Prostate gland (tissue), 2 donors: ENCODE data around the gene FHIP1B. TPM values are rescaled to one million over a fixed set of nuclear protein-coding genes. Genes with fewer than 3 reads are reported as not detected.

Experiments used
- DNase-seq: peaks from one replicate; pipeline ENCODE4 v3.0.0-alpha.2; 2019; ENCODE audit warnings: low spot score
- H3K27ac ChIP-seq, 2 donors: fragments of 200-600 bp; sonication (generic); 2 replicates each; pipeline ENCODE4 v1.5.1; 2017 to 2019
- H3K27me3 ChIP-seq: fragments of 200-600 bp; sonication (generic); replicated peaks from 2 replicates; pipeline ENCODE4 v1.5.1; 2019; ENCODE audit not compliant: insufficient read depth
- H3K36me3 ChIP-seq, 2 donors: fragments of 200-600 bp; sonication (generic); 1 replicate in 1 of 2; 2 replicates in 1 of 2; pipeline versions ENCODE4 v1.5.1 to v1.8.1; 2017 to 2019
- H3K4me1 ChIP-seq: fragments of 200-600 bp; sonication (generic); replicated peaks from 2 replicates; pipeline ENCODE4 v1.5.1; 2019
- H3K4me3 ChIP-seq, 2 donors: fragments of 200-600 bp; sonication (generic); 2 replicates each; pipeline ENCODE4 v1.5.1; 2017 to 2019
- H3K9me3 ChIP-seq: fragments of 200-600 bp; sonication (generic); 2 replicates; pipeline ENCODE4 v1.5.1; 2017
- CTCF ChIP-seq, 4 experiments: fragments of 200-600 bp in 2 of 4; fragments of 450-650 bp in 2 of 4; sonication (generic) in 2 of 4; IDR thresholded peaks; 1 replicate in 3 of 4; 2 replicates in 1 of 4; pipeline ENCODE4 v1.5.1; 2016 to 2019; ENCODE audit warnings: antibody characterized with exemption in 4 of 4, mild to moderate bottlenecking in 2 of 4, moderate library complexity in 2 of 4
- POLR2A ChIP-seq: fragments of 450-650 bp; IDR thresholded peaks from one replicate; pipeline ENCODE4 v1.6.1; 2016; ENCODE audit warnings: antibody characterized with exemption, mild to moderate bottlenecking
- POLR2AphosphoS5 ChIP-seq: sonication (generic); formaldehyde crosslinking; IDR thresholded peaks from one replicate; pipeline ENCODE4 v1.6.1; 2017; ENCODE audit warnings: antibody characterized with exemption
- WGBS: methylation state at CpG from one replicate; pipeline ENCODE4 v1.1.5; 2018; 5-methylcytosine and 5-hydroxymethylcytosine counted together
- intact Hi-C: fragments of 100-400 bp; cut with DNase I; formaldehyde crosslinking; loops from one replicate; pipeline ENCODE4 v1.14.2; 2022
- total RNA-seq, 2 donors: library from RNA; depleted of rRNA; stranded (reverse); fragments of >200 nt; gene quantifications; one replicate each; pipeline ENCODE4 v1.1.0, GENCODE V29; 2016

Gene FHIP1B
- total RNA-seq, 2 donors from 2014 or later, result 50.6 to 105 TPM

DNA sequence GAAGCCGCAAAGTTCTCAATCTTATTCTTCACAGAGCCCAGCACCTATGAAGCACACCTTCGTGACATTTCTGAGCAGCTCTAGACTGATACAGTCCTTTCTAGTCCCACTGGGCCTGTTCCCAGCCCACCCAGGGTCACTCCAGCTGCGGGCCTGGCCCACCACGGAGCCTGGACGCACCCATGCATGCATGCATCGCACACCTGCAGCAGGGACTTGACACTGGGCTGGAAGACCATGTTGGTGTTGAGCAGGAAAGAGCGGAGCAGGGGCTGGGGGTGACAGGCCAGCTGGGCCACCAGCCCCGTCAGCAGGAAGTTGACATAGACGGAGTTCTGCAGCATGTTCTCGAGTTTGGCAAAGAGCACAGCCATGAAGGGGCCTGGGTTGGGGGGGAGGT lies 19.9 kb downstream of the FHIP1B start:
- Histone ChIP-seq H3K4me1 (no peaks in the 10 kb centered on the region), H3K27ac (no peak overlapping the region), H3K4me3 (no peak overlapping the region), H3K27me3 (no peaks in the 10 kb centered on the region), H3K36me3 (peaks cover 6 to 9% of the 10 kb centered on the region in 2 donors), H3K9me3 (no peaks in the 10 kb centered on the region)
- TF ChIP-seq CTCF (IDR thresholded peaks at IDR 0.05) (no peak), POLR2AphosphoS5 (no peak), POLR2A (no peak)
- DNase-seq, result no peak
- intact Hi-C loops, result no loop called here
- WGBS, result 95% methylated on average over 10 of the region's 10 CpGs

DNA sequence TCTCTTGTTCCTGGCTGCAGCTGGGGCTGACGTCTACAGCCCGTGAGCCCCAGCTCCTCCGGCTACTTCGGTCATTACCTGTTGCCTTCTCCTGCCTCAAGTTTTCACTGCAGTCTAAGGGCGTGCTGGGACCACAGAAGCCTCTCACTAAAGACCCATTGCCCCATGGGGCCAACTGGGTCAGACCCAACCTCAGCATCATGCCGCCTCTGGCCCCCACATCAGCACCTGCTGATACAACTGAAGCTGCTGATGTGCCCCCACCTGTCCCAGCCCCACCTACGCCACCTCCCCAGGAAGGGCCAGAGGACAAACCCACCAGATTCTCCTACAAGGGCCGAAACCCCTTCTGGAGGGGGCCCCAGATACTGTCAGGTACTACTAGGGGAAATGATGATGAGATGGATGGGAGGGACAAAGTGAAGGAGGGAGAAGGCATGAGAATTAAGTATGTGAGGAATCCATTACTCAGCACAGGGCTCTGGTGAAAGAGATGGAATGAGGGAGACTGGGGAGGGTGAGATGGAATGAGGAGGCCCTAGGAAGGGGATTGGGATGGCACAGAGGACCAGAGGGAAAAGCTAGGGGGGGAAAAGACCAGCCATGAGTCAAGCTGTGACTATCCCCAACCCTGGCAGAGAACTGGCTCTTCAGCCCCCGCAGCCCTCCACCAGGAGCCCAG lies 24.0 kb downstream of the FHIP1B start:
- TF ChIP-seq POLR2A (no peak), POLR2AphosphoS5 (no peak), CTCF (IDR thresholded peaks at IDR 0.05) (no peak)
- Histone ChIP-seq H3K4me1 (no peaks in the 10 kb centered on the region), H3K27me3 (no peaks in the 10 kb centered on the region), H3K9me3 (no peaks in the 10 kb centered on the region), H3K36me3 (no peaks in the 10 kb centered on the region), H3K4me3 (no peak overlapping the region), H3K27ac (no peak overlapping the region)
- DNase-seq, result no peak
- 96% methylated on average over 9 of the region's 9 CpGs for WGBS
- intact Hi-C loops, result no loop called here

DNA sequence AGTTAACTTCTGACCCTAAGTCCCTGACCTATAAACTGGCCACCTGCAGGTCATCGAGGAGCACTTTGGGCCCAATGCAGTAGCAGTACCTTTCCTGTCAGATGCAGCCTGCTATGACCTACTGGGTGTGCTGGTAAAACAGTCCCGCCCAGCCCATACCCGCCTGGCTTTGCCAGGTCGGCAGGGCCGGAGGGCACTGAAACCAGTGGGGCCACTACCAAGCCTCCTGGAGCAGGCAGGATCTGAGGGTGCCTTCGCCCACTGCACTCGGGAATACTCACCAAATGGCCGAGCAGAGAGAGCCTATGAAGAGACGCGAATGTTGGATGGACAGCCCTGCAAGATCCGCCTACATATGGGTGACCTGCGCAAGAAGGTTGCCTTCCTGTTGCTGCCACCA lies 24.6 kb downstream of the FHIP1B start:
- H3K4me1 ChIP-seq, result no peaks in the 10 kb centered on the region
- no peak overlapping the region for H3K27ac ChIP-seq
- no peak overlapping the region for H3K4me3 ChIP-seq
- 98% methylated on average over 12 of the region's 12 CpGs for WGBS
- TF ChIP-seq CTCF (IDR thresholded peaks at IDR 0.05), result no peak
- TF ChIP-seq POLR2AphosphoS5, result no peak
- no peak for TF ChIP-seq POLR2A
- DNase-seq, result no peak
- intact Hi-C loops, result no loop called here
- no peaks in the 10 kb centered on the region for H3K36me3 ChIP-seq
- no peaks in the 10 kb centered on the region for H3K27me3 ChIP-seq
- H3K9me3 ChIP-seq, result no peaks in the 10 kb centered on the region

GRCh38 chr11:6206456-6207180 lies 27.8 kb downstream of the FHIP1B start:
- Histone ChIP-seq H3K36me3 (no peaks in the 10 kb centered on the region), H3K9me3 (no peaks in the 10 kb centered on the region), H3K27ac (no peak overlapping the region), H3K4me1 (no peaks in the 10 kb centered on the region), H3K4me3 (no peak overlapping the region), H3K27me3 (no peaks in the 10 kb centered on the region)
- WGBS, result 90% methylated on average over 3 of the region's 3 CpGs
- TF ChIP-seq CTCF (IDR thresholded peaks at IDR 0.05) (no peak), POLR2A (no peak), POLR2AphosphoS5 (no peak)
- intact Hi-C loops, result no loop called here
- DNase-seq, result no peak

- no peaks in the 10 kb centered on the region for H3K36me3 ChIP-seq
- H3K27me3 ChIP-seq, result no peaks in the 10 kb centered on the region
- no peaks in the 10 kb centered on the region for H3K9me3 ChIP-seq
- TF ChIP-seq POLR2A (no peak), POLR2AphosphoS5 (no peak), CTCF (IDR thresholded peaks at IDR 0.05) (no peak)
- no peak for DNase-seq
- 83% methylated on average over 1 of the region's 1 CpG for WGBS
- H3K4me1 ChIP-seq, result no peaks in the 10 kb centered on the region
- intact Hi-C loops, result no loop called here
- H3K27ac ChIP-seq, result no peak within 1 kb of the TSS
- no peak within 1 kb of the TSS for H3K4me3 ChIP-seq
These were observed 29.1 kb downstream of the FHIP1B start, which contains the start of gene C11orf42 for GRCh38 chr11:6205366-6205765. Gene C11orf42 (plus strand): TSS chr11:6205557. CDS start chr11:6205616, 59 bp downstream.
